ENCODE results near the gene DHX16. TPM values are rescaled to one million over a fixed set of nuclear protein-coding genes. Genes with fewer than 3 reads are reported as not detected.
"Not testable (repeated sequence)": the region's sequence is repeated elsewhere in the genome, so short reads cannot be mapped to it uniquely, and the experiment has no call there.

DHX16 gene
- total RNA-seq, 4 donors from 2014 or later = 3.2 to 31.8 (median 16.3) TPM

- Histone ChIP-seq H3K27me3 (no peaks in the 10 kb centered on the region), H3K4me3 (no peak overlapping the region), H3K36me3 (no peaks in the 10 kb centered on the region), H3K27ac (no peak overlapping the region), H3K9me3 (no peaks in the 10 kb centered on the region), H3K4me1 (peaks cover 2 to 16% of the 10 kb centered on the region in 2 donors)
- TF ChIP-seq CTCF (IDR thresholded peaks at IDR 0.05) = no peak
- no peak for TF ChIP-seq POLR2A (IDR thresholded peaks at IDR 0.05)
- DNase-seq = no peak
- intact Hi-C loops (cut with DNase I; ENCODE audit: low total_unique reads) = loop anchor here (10.0 kb wide), 1 partner anchor 208 kb away; the partner anchor contains the start of gene DDR1
These were observed 4.0 kb upstream of the DHX16 start for GRCh38 chr6:30676660-30677285.

GRCh38 chr6:30670760-30671527, 1.9 kb downstream of the DHX16 start:
- intact Hi-C loops (cut with DNase I; ENCODE audit: low total_unique reads) = loop anchor here (5.0 to 10.0 kb wide), 2 partner anchors 44 to 214 kb away; partner anchors contain the start of genes ATAT1 and DDR1
- no peak overlapping the region for H3K4me3 ChIP-seq
- no peaks in the 10 kb centered on the region for H3K9me3 ChIP-seq
- H3K4me1 ChIP-seq = peaks cover 0 to 3% of the 10 kb centered on the region in 2 donors
- H3K27ac ChIP-seq = no peak overlapping the region
- TF ChIP-seq POLR2A (IDR thresholded peaks at IDR 0.05) (no peak), CTCF (IDR thresholded peaks at IDR 0.05) (no peak)
- H3K27me3 ChIP-seq = no peaks in the 10 kb centered on the region
- no peak for DNase-seq
- H3K36me3 ChIP-seq = no peaks in the 10 kb centered on the region

GRCh38 chr6:30666300-30666699, 6.5 kb downstream of the DHX16 start:
- H3K4me3 ChIP-seq; H3K27ac ChIP-seq; H3K36me3 ChIP-seq; H3K27me3 ChIP-seq; H3K4me1 ChIP-seq; H3K9me3 ChIP-seq; intact Hi-C loops (cut with DNase I; ENCODE audit: low total_unique reads); DNase-seq: not testable (repeated sequence)

- intact Hi-C loops (cut with DNase I; ENCODE audit: low total_unique reads) = no loop called here
- H3K9me3 ChIP-seq = no peaks in the 10 kb centered on the region
- H3K4me1 ChIP-seq = no peaks in the 10 kb centered on the region
- TF ChIP-seq CTCF (IDR thresholded peaks at IDR 0.05) = no peak
- no peak for TF ChIP-seq POLR2A (IDR thresholded peaks at IDR 0.05)
- H3K27me3 ChIP-seq = no peaks in the 10 kb centered on the region
- no peaks in the 10 kb centered on the region for H3K36me3 ChIP-seq
- H3K4me3 ChIP-seq = no peak overlapping the region
- DNase-seq = no peak
- no peak overlapping the region for H3K27ac ChIP-seq
These were observed 7.6 kb downstream of the DHX16 start for GRCh38 chr6:30664994-30665767.

GRCh38 chr6:30657922-30658321, 14.9 kb downstream of the DHX16 start:
- H3K9me3 ChIP-seq; intact Hi-C loops (cut with DNase I; ENCODE audit: low total_unique reads); H3K27me3 ChIP-seq; H3K4me1 ChIP-seq; H3K27ac ChIP-seq; H3K4me3 ChIP-seq; H3K36me3 ChIP-seq; DNase-seq: not testable (repeated sequence)

- intact Hi-C loops (cut with DNase I; ENCODE audit: low total_unique reads) = no loop called here
- Histone ChIP-seq H3K4me1 (no peaks in the 10 kb centered on the region), H3K4me3 (no peak overlapping the region), H3K27ac (peak overlapping the region in 1 of 2 donors; percentile 19), H3K27me3 (no peaks in the 10 kb centered on the region), H3K36me3 (no peaks in the 10 kb centered on the region), H3K9me3 (no peaks in the 10 kb centered on the region)
- no peak for DNase-seq
- no peak for TF ChIP-seq CTCF (IDR thresholded peaks at IDR 0.05)
- TF ChIP-seq POLR2A (IDR thresholded peaks at IDR 0.05) = no peak
These were observed 15.4 kb downstream of the DHX16 start for GRCh38 chr6:30657454-30657853.

All from uterus (tissue), 4 donors.